Keratinocyte (primary cell): Measurements from ENCODE around the gene TMEM42.

Experiments
- CTCF ChIP-seq, 3 experiments: IDR thresholded peaks in 1 of 3; conservative IDR thresholded peaks in 1 of 3; optimal IDR thresholded peaks in 1 of 3; 2 replicates in 2 of 3; 3 replicates in 1 of 3; pipeline versions ENCODE3 to v1.5.1; 2011; ENCODE audit warnings: low read length in 3 of 3, mild to moderate bottlenecking in 3 of 3, moderate library complexity in 2 of 3, control low read depth in 1 of 3, inconsistent platforms in 1 of 3; ENCODE audit not compliant: insufficient read depth in 2 of 3; ENCODE audit errors: extremely low read depth in 1 of 3
- EZH2 ChIP-seq: IDR thresholded peaks from one replicate; pipeline ENCODE4 v1.6.1; 2012; ENCODE audit warnings: inconsistent platforms, mild to moderate bottlenecking, low read length, moderate library complexity

GRCh38 chr3:44867421-44868111 is 5.9 kb downstream of the TMEM42 start:
- TF ChIP-seq CTCF (optimal IDR thresholded peaks at IDR 0.05 in 1 of 3, IDR thresholded peaks at IDR 0.05 in 1 of 3, conservative IDR thresholded peaks at IDR 0.05 in 1 of 3; ENCODE audit: extremely low read depth in 1 of 3, insufficient read depth in 2 of 3, low read length in 3 of 3) (no peak), EZH2 (no peak)
